Astrocyte (in vitro differentiated cells and primary cell): ENCODE data around the gene OSGIN1. TPM values are rescaled to one million over a fixed set of nuclear protein-coding genes. Genes with fewer than 3 reads are reported as not detected.
A peak's percentile ranks its signal among the peaks of the same experiment; 100 is the strongest.

ENCODE experiments used
- DNase-seq: peaks from one replicate; pipeline ENCODE4 v3.0.0-alpha.2; 2010; ENCODE audit warnings: low read depth
- FAIRE-seq: peaks from 2 replicates; lab custom pipeline; 2011; peaks lifted over from hg19 to GRCh38; lab: Jason Lieb, UNC
- H2AFZ ChIP-seq: 2 replicates; pipeline ENCODE4 v1.6.0; 2012; ENCODE audit warnings: low read depth, low read length, inconsistent platforms
- H3K27ac ChIP-seq: 2 replicates; pipeline ENCODE4 v1.5.1; 2011; ENCODE audit warnings: low read depth, low read length, inconsistent platforms
- H3K27me3 ChIP-seq: 2 replicates; pipeline ENCODE4 v1.6.0; 2011; ENCODE audit warnings: low read length, inconsistent platforms; ENCODE audit not compliant: insufficient read depth
- H3K36me3 ChIP-seq: 2 replicates; pipeline ENCODE4 v1.5.1; 2011; ENCODE audit warnings: low read length, inconsistent platforms; ENCODE audit not compliant: insufficient read depth
- H3K4me1 ChIP-seq: 2 replicates; pipeline ENCODE4 v1.5.1; 2011; ENCODE audit warnings: low read length, inconsistent platforms; ENCODE audit not compliant: insufficient read depth
- H3K4me2 ChIP-seq: 2 replicates; pipeline ENCODE4 v1.6.0; 2012; ENCODE audit warnings: low read length, inconsistent platforms
- H3K4me3 ChIP-seq: 2 replicates; pipeline ENCODE4 v1.5.1; 2011; ENCODE audit warnings: low read depth, mild to moderate bottlenecking, low read length, inconsistent platforms; ENCODE audit not compliant: insufficient read depth
- H3K79me2 ChIP-seq: 2 replicates; pipeline ENCODE4 v1.6.0; 2012; ENCODE audit warnings: mild to moderate bottlenecking, low read length, inconsistent platforms; ENCODE audit not compliant: insufficient read depth
- H3K9ac ChIP-seq: 2 replicates; pipeline ENCODE4 v1.6.0; 2012; ENCODE audit warnings: mild to moderate bottlenecking, low read length, inconsistent platforms
- H3K9me3 ChIP-seq: 2 replicates; pipeline ENCODE4 v1.5.1; 2012; ENCODE audit warnings: low read depth, mild to moderate bottlenecking, low read length, inconsistent platforms; ENCODE audit not compliant: insufficient read depth
- H4K20me1 ChIP-seq: 2 replicates; pipeline ENCODE4 v1.6.0; 2012; ENCODE audit warnings: low read length, inconsistent platforms; ENCODE audit not compliant: insufficient read depth
- H3K27ac Mint-ChIP-seq: one replicate; pipeline ENCODE4 v1.8.0; 2021; ENCODE audit warnings: mild to moderate bottlenecking, mixed read lengths; ENCODE audit not compliant: unreplicated experiment
- H3K27me3 Mint-ChIP-seq: one replicate; pipeline ENCODE4 v1.8.0; 2021; ENCODE audit warnings: low read depth, mixed read lengths; ENCODE audit not compliant: unreplicated experiment
- H3K36me3 Mint-ChIP-seq: one replicate; pipeline ENCODE4 v1.8.0; 2021; ENCODE audit warnings: low read depth, mixed read lengths; ENCODE audit not compliant: unreplicated experiment
- H3K4me1 Mint-ChIP-seq: one replicate; pipeline ENCODE4 v1.8.0; 2021; ENCODE audit warnings: low read depth, mixed read lengths; ENCODE audit not compliant: unreplicated experiment
- H3K4me3 Mint-ChIP-seq: one replicate; pipeline ENCODE4 v1.8.0; 2021; ENCODE audit warnings: mild to moderate bottlenecking, moderate library complexity, mixed read lengths; ENCODE audit not compliant: unreplicated experiment
- H3K9me3 Mint-ChIP-seq: one replicate; pipeline ENCODE4 v1.8.0; 2021; ENCODE audit warnings: mild to moderate bottlenecking, mixed read lengths; ENCODE audit not compliant: unreplicated experiment
- EZH2 ChIP-seq: IDR thresholded peaks from 2 replicates; pipeline ENCODE4 v1.6.1; 2012; ENCODE audit warnings: mild to moderate bottlenecking, low read length, inconsistent platforms; ENCODE audit not compliant: insufficient read depth
- total RNA-seq: library from RNA; stranded (reverse); gene quantifications from 2 replicates; pipeline ENCODE4 v1.2.1, GENCODE V29; 2021
- TF ChIP-seq, protein P1 (sequence below): IDR thresholded peaks from 2 replicates; pipeline ENCODE4 v1.5.1; 2011; ENCODE audit warnings: low read depth, mild to moderate bottlenecking, inconsistent platforms, low read length, moderate library complexity; ENCODE audit not compliant: insufficient read depth

The OSGIN1 gene
- total RNA-seq, 1 donor from 2014 or later: 0.79 TPM

DNA sequence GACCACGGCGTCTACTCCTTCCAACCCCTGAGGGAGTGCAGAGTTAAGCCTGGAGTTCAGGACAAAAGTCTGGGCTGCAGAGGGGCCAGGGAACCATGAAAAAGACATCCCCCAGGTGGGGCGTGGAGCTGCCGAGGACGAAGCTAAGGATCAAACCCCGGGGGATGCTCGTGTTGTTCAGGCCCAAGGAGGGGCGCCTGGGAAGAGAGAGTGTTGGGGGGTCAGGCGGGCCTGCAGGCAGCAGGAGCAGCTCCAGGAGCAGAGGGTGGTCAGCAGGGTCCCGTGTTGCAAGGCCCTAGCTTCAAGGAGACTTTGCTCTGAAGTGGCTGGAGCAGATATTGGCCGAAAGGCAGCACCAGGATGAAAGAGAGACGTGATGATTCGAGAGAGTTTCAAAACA lies 41.7 kb downstream of the OSGIN1 start:
- H3K4me3 ChIP-seq: no peak overlapping the region
- H3K9me3 ChIP-seq: no peaks in the 10 kb centered on the region
- no peak overlapping the region for H3K9ac ChIP-seq
- FAIRE-seq: no peak
- no peak overlapping the region for H3K4me2 ChIP-seq
- DNase-seq: no peak
- H3K79me2 ChIP-seq: no peaks in the 10 kb centered on the region
- Mint-ChIP-seq H3K27ac (no peak overlapping the region), H3K36me3 (no peaks in the 10 kb centered on the region), H3K4me3 (no peak overlapping the region), H3K27me3 (peaks cover 30% of the 10 kb centered on the region), H3K9me3 (no peaks in the 10 kb centered on the region), H3K4me1 (no peaks in the 10 kb centered on the region)
- peaks cover 13% of the 10 kb centered on the region for H3K27me3 ChIP-seq
- H3K27ac ChIP-seq: no peak overlapping the region
- no peaks in the 10 kb centered on the region for H4K20me1 ChIP-seq
- H2AFZ ChIP-seq: no peak overlapping the region
- no peaks in the 10 kb centered on the region for H3K36me3 ChIP-seq
- H3K4me1 ChIP-seq: peaks cover 15% of the 10 kb centered on the region
- TF ChIP-seq, protein P1, sequence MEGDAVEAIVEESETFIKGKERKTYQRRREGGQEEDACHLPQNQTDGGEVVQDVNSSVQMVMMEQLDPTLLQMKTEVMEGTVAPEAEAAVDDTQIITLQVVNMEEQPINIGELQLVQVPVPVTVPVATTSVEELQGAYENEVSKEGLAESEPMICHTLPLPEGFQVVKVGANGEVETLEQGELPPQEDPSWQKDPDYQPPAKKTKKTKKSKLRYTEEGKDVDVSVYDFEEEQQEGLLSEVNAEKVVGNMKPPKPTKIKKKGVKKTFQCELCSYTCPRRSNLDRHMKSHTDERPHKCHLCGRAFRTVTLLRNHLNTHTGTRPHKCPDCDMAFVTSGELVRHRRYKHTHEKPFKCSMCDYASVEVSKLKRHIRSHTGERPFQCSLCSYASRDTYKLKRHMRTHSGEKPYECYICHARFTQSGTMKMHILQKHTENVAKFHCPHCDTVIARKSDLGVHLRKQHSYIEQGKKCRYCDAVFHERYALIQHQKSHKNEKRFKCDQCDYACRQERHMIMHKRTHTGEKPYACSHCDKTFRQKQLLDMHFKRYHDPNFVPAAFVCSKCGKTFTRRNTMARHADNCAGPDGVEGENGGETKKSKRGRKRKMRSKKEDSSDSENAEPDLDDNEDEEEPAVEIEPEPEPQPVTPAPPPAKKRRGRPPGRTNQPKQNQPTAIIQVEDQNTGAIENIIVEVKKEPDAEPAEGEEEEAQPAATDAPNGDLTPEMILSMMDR: no peak
- TF ChIP-seq EZH2: no peak

DNA sequence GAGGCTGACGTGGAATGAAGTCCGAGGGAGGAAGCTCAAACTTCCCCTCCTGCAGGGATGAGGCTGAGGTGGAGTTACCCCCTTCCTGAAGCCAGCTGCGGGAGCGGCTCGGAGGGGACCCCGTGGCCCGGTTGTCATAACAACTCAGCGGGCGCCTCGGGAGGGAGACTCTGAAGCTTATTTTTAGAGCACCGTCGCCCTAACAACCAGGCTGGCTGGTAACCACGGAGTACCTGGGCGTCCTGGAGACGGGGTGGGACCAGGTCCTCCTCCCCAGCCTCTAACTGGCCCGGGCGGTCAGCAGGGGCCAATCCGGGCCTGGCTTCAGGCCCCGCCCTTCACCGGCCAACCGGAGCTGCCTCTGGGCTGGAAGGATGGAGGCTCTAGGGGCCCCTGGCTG lies 42.7 kb downstream of the OSGIN1 start:
- Histone ChIP-seq H3K36me3 (no peaks in the 10 kb centered on the region), H3K4me1 (peaks cover 15% of the 10 kb centered on the region), H4K20me1 (no peaks in the 10 kb centered on the region), H3K4me3 (no peak overlapping the region), H3K4me2 (peak overlapping the region; percentile 67), H3K9me3 (no peaks in the 10 kb centered on the region), H2AFZ (no peak overlapping the region), H3K9ac (peak overlapping the region; percentile 23), H3K79me2 (no peaks in the 10 kb centered on the region), H3K27me3 (peaks cover 3% of the 10 kb centered on the region), H3K27ac (no peak overlapping the region)
- DNase-seq: no peak
- Mint-ChIP-seq H3K4me1 (no peaks in the 10 kb centered on the region), H3K27me3 (peaks cover 26% of the 10 kb centered on the region), H3K4me3 (no peak overlapping the region), H3K9me3 (no peaks in the 10 kb centered on the region), H3K27ac (no peak overlapping the region), H3K36me3 (no peaks in the 10 kb centered on the region)
- TF ChIP-seq, protein P1: no peak
- TF ChIP-seq EZH2: no peak
- FAIRE-seq: no peak

DNA sequence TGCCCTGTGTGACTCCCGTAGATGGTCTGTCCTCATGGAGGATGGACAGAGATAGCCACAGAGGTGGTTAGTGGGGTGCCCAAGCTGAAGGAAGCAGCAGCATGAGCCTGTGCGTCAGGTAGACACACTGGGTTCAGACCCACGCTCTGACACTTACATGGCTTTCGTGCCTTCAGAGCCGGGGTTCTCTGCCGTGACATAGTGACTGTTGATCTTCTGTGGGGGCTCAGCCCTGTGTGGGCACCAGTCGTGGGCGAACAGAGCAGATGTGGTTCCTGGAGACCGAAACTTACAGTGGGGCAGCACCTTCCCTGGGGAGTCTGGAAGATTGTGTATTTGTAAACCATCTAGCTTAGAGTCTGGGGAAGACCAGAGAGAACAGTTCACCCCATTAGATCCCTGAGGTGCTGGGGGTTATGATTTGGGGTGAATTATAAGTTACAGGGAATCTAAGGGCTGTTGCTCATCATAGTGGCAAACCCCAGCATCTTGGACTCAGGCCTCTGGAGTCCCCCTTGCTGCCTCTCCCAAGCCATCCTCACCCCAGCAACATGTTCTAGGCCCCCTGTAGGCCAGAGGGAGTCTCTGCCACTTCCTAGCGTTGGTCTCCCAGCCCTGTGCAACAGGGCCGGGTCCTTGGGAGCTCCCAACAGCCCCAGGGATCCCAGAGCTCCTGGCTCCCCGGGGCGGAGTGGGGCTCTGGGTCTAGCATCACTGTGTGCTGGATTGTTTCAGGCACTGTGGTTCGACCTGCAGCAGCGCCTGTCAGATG lies 43.6 kb downstream of the OSGIN1 start:
- Histone ChIP-seq H2AFZ (no peak overlapping the region), H3K79me2 (no peaks in the 10 kb centered on the region), H3K36me3 (no peaks in the 10 kb centered on the region), H3K4me2 (no peak overlapping the region), H3K4me1 (peaks cover 15% of the 10 kb centered on the region), H3K9ac (no peak overlapping the region), H3K27me3 (peaks cover 3% of the 10 kb centered on the region), H3K27ac (no peak overlapping the region), H4K20me1 (no peaks in the 10 kb centered on the region), H3K4me3 (no peak overlapping the region), H3K9me3 (no peaks in the 10 kb centered on the region)
- FAIRE-seq (no peak), DNase-seq (no peak)
- peaks cover 27% of the 10 kb centered on the region for H3K27me3 Mint-ChIP-seq
- no peaks in the 10 kb centered on the region for H3K9me3 Mint-ChIP-seq
- TF ChIP-seq EZH2: no peak
- TF ChIP-seq, protein P1: no peak
- no peaks in the 10 kb centered on the region for H3K4me1 Mint-ChIP-seq
- H3K27ac Mint-ChIP-seq: no peak overlapping the region
- no peak overlapping the region for H3K4me3 Mint-ChIP-seq
- H3K36me3 Mint-ChIP-seq: no peaks in the 10 kb centered on the region
